OCI-LY7 (cell line): ENCODE measurements around the gene LRRK1. TPM values are rescaled to one million over a fixed set of nuclear protein-coding genes. Genes with fewer than 3 reads are reported as not detected.

Experiments used
- BruUV-seq: library from RNA; stranded (reverse); fragments of 400-500 nt; replicated peaks from 2 replicates; lab custom pipeline; 2021; lab: Mats Ljungman, UMichigan
- CTCF ChIA-PET: fragments of 300-600 bp; sonication (Branson Sonifier 250); formaldehyde crosslinking; loops from one replicate; lab custom pipeline; 2022; ENCODE audit warnings: antibody characterized with exemption; ENCODE audit not compliant: unreplicated experiment; lab: Charles Lee
- POLR2A ChIA-PET: fragments of 300-600 bp; sonication (Branson Sonifier 250); formaldehyde crosslinking; loops from one replicate; lab custom pipeline; 2022; ENCODE audit warnings: antibody characterized with exemption; lab: Charles Lee
- DNase-seq: peaks from one replicate; pipeline ENCODE4 v3.0.0-alpha.2; 2015; ENCODE audit warnings: low spot score
- H2AFZ ChIP-seq: fragments of 200-600 bp; sonication (generic), shearing (Covaris generic); 2 replicates; pipeline ENCODE4 v1.6.1; 2014; ENCODE audit warnings: mild to moderate bottlenecking, antibody characterized with exemption, low read length, moderate library complexity
- H3K27ac ChIP-seq: fragments of 200-600 bp; sonication (generic); 2 replicates; pipeline ENCODE4 v1.5.1; 2014; ENCODE audit warnings: mixed run types, low read depth, mild to moderate bottlenecking, moderate library complexity, low read length, inconsistent platforms; ENCODE audit not compliant: poor library complexity, severe bottlenecking
- H3K36me3 ChIP-seq: fragments of 200-600 bp; sonication (generic); 2 replicates; pipeline ENCODE4 v1.6.1; 2014; ENCODE audit warnings: mild to moderate bottlenecking, antibody characterized with exemption, low read length, moderate library complexity, mixed read lengths; ENCODE audit not compliant: insufficient read depth
- H3K4me1 ChIP-seq: fragments of 200-600 bp; sonication (generic); 2 replicates; pipeline ENCODE4 v1.5.1; 2014; ENCODE audit warnings: mild to moderate bottlenecking, low read length; ENCODE audit not compliant: insufficient read depth, poor library complexity, severe bottlenecking
- H3K4me2 ChIP-seq: fragments of 200-600 bp; sonication (generic); 2 replicates; pipeline ENCODE4 v1.6.1; 2014; ENCODE audit warnings: mild to moderate bottlenecking, low read length
- H3K4me3 ChIP-seq: fragments of 200-600 bp; sonication (generic); 2 replicates; pipeline ENCODE4 v1.5.1; 2014; ENCODE audit warnings: mild to moderate bottlenecking, low read depth, low read length; ENCODE audit not compliant: poor library complexity, severe bottlenecking
- H3K79me2 ChIP-seq: fragments of 200-600 bp; sonication (generic); 2 replicates; pipeline ENCODE4 v1.6.1; 2016; ENCODE audit warnings: low read depth, mild to moderate bottlenecking, low read length, moderate library complexity, mixed read lengths; ENCODE audit not compliant: insufficient read depth
- H3K9me2 ChIP-seq: fragments of 200-600 bp; sonication (generic); 2 replicates; pipeline ENCODE4 v1.6.1; 2016; ENCODE audit warnings: mild to moderate bottlenecking, low read length, mixed read lengths; ENCODE audit not compliant: insufficient read depth
- H3K9me3 ChIP-seq: fragments of 200-600 bp; sonication (generic); 2 replicates; pipeline ENCODE4 v1.6.1; 2014; ENCODE audit warnings: mild to moderate bottlenecking, mixed run types, low read length, mixed read lengths
- H4K20me1 ChIP-seq: fragments of 200-600 bp; sonication (generic); 2 replicates; pipeline ENCODE4 v1.6.1; 2014; ENCODE audit warnings: mild to moderate bottlenecking, antibody characterized with exemption, low read length, moderate library complexity, mixed read lengths; ENCODE audit not compliant: insufficient read depth
- CTCF ChIP-seq: fragments of 200-600 bp; sonication (generic); conservative IDR thresholded peaks from 2 replicates; pipeline ENCODE4 v1.5.1; 2014; ENCODE audit warnings: mild to moderate bottlenecking, antibody characterized with exemption, low read length, moderate library complexity, mixed read lengths
- EZH2phosphoT487 ChIP-seq: fragments of 200-600 bp; sonication (generic); IDR thresholded peaks from 2 replicates; pipeline ENCODE4 v1.6.1; 2018; ENCODE audit warnings: low read depth, borderline replicate concordance, mild to moderate bottlenecking, mixed run types, antibody characterized with exemption, low read length, moderate library complexity, mixed read lengths
- intact Hi-C: fragments of 100-400 bp; cut with micrococcal nuclease; formaldehyde crosslinking; loops from one replicate; pipeline ENCODE4 v1.10.0; 2022; ENCODE audit not compliant: unreplicated experiment
- total RNA-seq, 2 experiments: library from RNA; depleted of rRNA in 1 of 2; stranded (reverse); fragments of >200 nt in 1 of 2; shearing (Covaris generic) in 1 of 2; gene quantifications; 2 replicates each; pipeline ENCODE4 v1.2.3, GENCODE V29; 2014 to 2022

LRRK1 gene
- total RNA-seq, 2 experiments from 2014 or later: 92.3 to 233 TPM

- intact Hi-C loops: no loop called here
- Histone ChIP-seq H3K27ac (no peak overlapping the region), H4K20me1 (no peaks in the 10 kb centered on the region), H3K79me2 (no peaks in the 10 kb centered on the region), H3K9me3 (no peaks in the 10 kb centered on the region), H3K4me2 (no peak overlapping the region), H3K4me1 (no peaks in the 10 kb centered on the region), H3K36me3 (no peaks in the 10 kb centered on the region), H3K9me2 (no peaks in the 10 kb centered on the region), H2AFZ (no peak overlapping the region), H3K4me3 (no peak overlapping the region)
- CTCF ChIA-PET: interaction anchor here (0.6 kb wide), 1 partner anchor 22 kb away, joined by 3 read pairs; no protein-coding TSS in a partner anchor
- TF ChIP-seq CTCF: no peak
- TF ChIP-seq EZH2phosphoT487: no peak
- DNase-seq: no peak
- no TSS peak for BruUV-seq
- POLR2A ChIA-PET: no interaction called here
These were observed 178.0 kb downstream of the LRRK1 start for GRCh38 chr15:101097111-101097510.

- no peak for TF ChIP-seq CTCF
- no peak for TF ChIP-seq EZH2phosphoT487
- CTCF ChIA-PET: no interaction called here
These were observed 180.0 kb downstream of the LRRK1 start for GRCh38 chr15:101099183-101099582.

GRCh38 chr15:101100118-101100517 is 181.0 kb downstream of the LRRK1 start:
- POLR2A ChIA-PET: no interaction called here
- CTCF ChIA-PET: no interaction called here
- no TSS peak for BruUV-seq
- H3K9me2 ChIP-seq: no peaks in the 10 kb centered on the region
- no peaks in the 10 kb centered on the region for H3K79me2 ChIP-seq
- TF ChIP-seq CTCF (no peak), EZH2phosphoT487 (no peak)
- H3K9me3 ChIP-seq: no peaks in the 10 kb centered on the region
- no peak for DNase-seq
- intact Hi-C loops: no loop called here
- no peak overlapping the region for H2AFZ ChIP-seq
- H3K4me2 ChIP-seq: no peak overlapping the region
- no peaks in the 10 kb centered on the region for H3K4me1 ChIP-seq
- no peaks in the 10 kb centered on the region for H3K36me3 ChIP-seq
- H3K4me3 ChIP-seq: no peak overlapping the region
- no peaks in the 10 kb centered on the region for H4K20me1 ChIP-seq
- H3K27ac ChIP-seq: no peak overlapping the region

More at GRCh38 chr15:101099183-101099582, 180.0 kb downstream of the LRRK1 start:
- Histone ChIP-seq H2AFZ (no peak overlapping the region), H3K4me3 (no peak overlapping the region), H3K36me3 (no peaks in the 10 kb centered on the region), H3K9me3 (no peaks in the 10 kb centered on the region), H3K4me2 (no peak overlapping the region), H3K27ac (no peak overlapping the region), H3K4me1 (no peaks in the 10 kb centered on the region), H4K20me1 (no peaks in the 10 kb centered on the region), H3K79me2 (no peaks in the 10 kb centered on the region), H3K9me2 (no peaks in the 10 kb centered on the region)
- POLR2A ChIA-PET: no interaction called here
- no TSS peak for BruUV-seq
- no peak for DNase-seq
- intact Hi-C loops: no loop called here
